ENCODE results near the gene CDH5. TPM values are rescaled to one million over a fixed set of nuclear protein-coding genes. Genes with fewer than 3 reads are reported as not detected.

CDH5 gene
- total and polyA plus RNA-seq, 2 of the 13 experiments (the other 11 are each of a cell fraction or from before 2014, with no cell fraction given), result 0.71 to 1.1 TPM

DNA sequence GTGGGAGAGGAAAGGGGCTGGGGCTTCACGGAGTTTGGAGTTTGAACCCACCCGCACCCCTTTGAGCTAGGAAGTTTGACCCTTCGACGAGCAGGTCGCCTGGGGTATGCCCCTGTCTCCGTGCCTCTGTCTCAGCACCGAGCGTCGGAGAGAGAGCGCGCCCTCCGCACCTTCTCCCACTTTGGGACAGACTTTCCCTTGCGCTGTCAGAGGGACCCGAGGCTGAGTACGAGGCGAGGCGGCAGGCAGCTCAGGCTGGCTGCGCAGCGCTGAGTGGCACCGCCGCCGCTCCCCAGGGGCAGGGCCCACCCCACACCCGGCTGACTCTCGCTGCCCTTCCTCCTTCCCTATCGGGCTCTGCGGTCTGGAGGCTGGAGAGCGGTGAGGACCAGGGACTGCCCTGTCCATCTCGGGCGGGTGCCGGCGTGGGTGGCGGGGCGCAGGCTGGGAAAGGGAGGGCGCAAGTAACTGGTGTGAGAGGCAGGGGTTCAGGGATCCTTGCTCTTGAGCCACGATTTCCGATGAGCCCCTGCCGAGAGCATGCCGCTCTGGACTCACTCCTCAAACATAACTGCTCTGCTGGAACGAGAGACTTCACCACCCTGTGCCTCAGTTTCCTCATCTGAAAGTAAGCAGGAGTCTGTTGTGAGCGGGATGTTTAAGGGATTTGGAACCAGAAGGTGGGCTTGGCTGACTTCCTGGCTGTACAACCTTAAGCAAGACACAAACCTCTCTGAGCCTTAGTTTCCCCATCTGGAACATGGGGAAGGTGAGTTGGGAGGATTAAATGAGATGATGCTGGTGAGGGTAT is 61.6 kb downstream of the CDH5 start (continued):
- TF ChIP-seq MIER3 (CRISPR knock-in tag; IDR thresholded peaks at IDR 0.05; ENCODE audit: borderline replicate concordance) (no peak), NR2C2 (CRISPR knock-in tag; IDR thresholded peaks at IDR 0.05; ENCODE audit: borderline replicate concordance) (0 out of 2 replicates have a peak, but pooled peaks have one; percentile 44), DNMT1 (CRISPR knock-in tag; IDR thresholded peaks at IDR 0.05) (0 out of 2 replicates have a peak, but pooled peaks have one; percentile 46), ARID4A (CRISPR knock-in tag; IDR thresholded peaks at IDR 0.05; ENCODE audit: borderline replicate concordance) (peak; percentile 25; the same call in 1 of the 2 replicates), NFKB2 (CRISPR knock-in tag; IDR thresholded peaks at IDR 0.05; ENCODE audit: borderline replicate concordance) (0 out of 2 replicates have a peak, but pooled peaks have one; percentile 36), EP300 (IDR thresholded peaks at IDR 0.05; ENCODE audit: low read depth in 2 of 2, low read length in 2 of 2) (no peak), EP300 (CRISPR knock-in tag; IDR thresholded peaks at IDR 0.05; ENCODE audit: borderline replicate concordance) (no peak), HIVEP1 (CRISPR knock-in tag; IDR thresholded peaks at IDR 0.05) (no peak), ZNF672 (CRISPR knock-in tag; IDR thresholded peaks at IDR 0.05) (peak; percentile 99), ZNF225 (CRISPR knock-in tag; IDR thresholded peaks at IDR 0.05) (peak; percentile 67; the same call in 1 of the 2 replicates), GABPB1 (CRISPR knock-in tag; IDR thresholded peaks at IDR 0.05) (peak; percentile 18; the same call in 1 of the 2 replicates), ZNF331 (CRISPR knock-in tag; IDR thresholded peaks at IDR 0.05) (0 out of 2 replicates have a peak, but pooled peaks have one; percentile 6), THAP9 (CRISPR knock-in tag; IDR thresholded peaks at IDR 0.05; ENCODE audit: borderline replicate concordance) (peak; percentile 25; the same call in 1 of the 2 replicates), KDM3A (CRISPR knock-in tag; IDR thresholded peaks at IDR 0.05; ENCODE audit: low read depth) (peak; percentile 49; the same call in 1 of the 2 replicates), PRPF4 (IDR thresholded peaks at IDR 0.05; ENCODE audit: low read depth, low read length, poor library complexity, severe bottlenecking) (no peak), RXRA (CRISPR knock-in tag; IDR thresholded peaks at IDR 0.05) (peak; percentile 24; the same call in 1 of the 2 replicates)
- TF ChIP-seq, protein P1, sequence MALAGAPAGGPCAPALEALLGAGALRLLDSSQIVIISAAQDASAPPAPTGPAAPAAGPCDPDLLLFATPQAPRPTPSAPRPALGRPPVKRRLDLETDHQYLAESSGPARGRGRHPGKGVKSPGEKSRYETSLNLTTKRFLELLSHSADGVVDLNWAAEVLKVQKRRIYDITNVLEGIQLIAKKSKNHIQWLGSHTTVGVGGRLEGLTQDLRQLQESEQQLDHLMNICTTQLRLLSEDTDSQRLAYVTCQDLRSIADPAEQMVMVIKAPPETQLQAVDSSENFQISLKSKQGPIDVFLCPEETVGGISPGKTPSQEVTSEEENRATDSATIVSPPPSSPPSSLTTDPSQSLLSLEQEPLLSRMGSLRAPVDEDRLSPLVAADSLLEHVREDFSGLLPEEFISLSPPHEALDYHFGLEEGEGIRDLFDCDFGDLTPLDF (CRISPR knock-in tag; IDR thresholded peaks at IDR 0.05), result no peak

All from HepG2 (cell line).